Measurements from ENCODE around the gene ETS1. TPM values are rescaled to one million over a fixed set of nuclear protein-coding genes. Genes with fewer than 3 reads are reported as not detected.
A peak's percentile ranks its signal among the peaks of the same experiment; 100 is the strongest.

The ETS1 gene, protein sequence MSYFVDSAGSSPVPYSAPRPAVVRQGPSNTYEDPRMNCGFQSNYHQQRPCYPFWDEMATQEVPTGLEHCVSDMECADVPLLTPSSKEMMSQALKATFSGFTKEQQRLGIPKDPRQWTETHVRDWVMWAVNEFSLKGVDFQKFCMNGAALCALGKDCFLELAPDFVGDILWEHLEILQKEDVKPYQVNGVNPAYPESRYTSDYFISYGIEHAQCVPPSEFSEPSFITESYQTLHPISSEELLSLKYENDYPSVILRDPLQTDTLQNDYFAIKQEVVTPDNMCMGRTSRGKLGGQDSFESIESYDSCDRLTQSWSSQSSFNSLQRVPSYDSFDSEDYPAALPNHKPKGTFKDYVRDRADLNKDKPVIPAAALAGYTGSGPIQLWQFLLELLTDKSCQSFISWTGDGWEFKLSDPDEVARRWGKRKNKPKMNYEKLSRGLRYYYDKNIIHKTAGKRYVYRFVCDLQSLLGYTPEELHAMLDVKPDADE
- total RNA-seq (10 to 100 TPM; 38.3 to 60.6 (median 55.3) TPM), polyA plus RNA-seq (24.5 TPM)
- long read RNA-seq, donor 1, partial matches to known transcripts = 0 of 16 reads
- long read RNA-seq, donor 1, other reads (novel, unspliced or antisense) = 12 of 16 reads
- long read RNA-seq, donor 2, partial matches to known transcripts = 0 of 5 reads
- long read RNA-seq, donor 2, other reads (novel, unspliced or antisense) = 3 of 5 reads
- long read RNA-seq, donor 3, full-length matches to known transcripts = 5 of 19 reads
- long read RNA-seq, donor 3, partial matches to known transcripts = 1 of 19 reads
- long read RNA-seq, donor 3, other reads (novel, unspliced or antisense) = 13 of 19 reads
- long read RNA-seq, donor 4, transcript ETS1-201 (8 exons, 2,231 nt) = major isoform, 5 of 10 reads
- long read RNA-seq, donor 4, partial matches to known transcripts = 1 of 10 reads
- long read RNA-seq, donor 4, other reads (novel, unspliced or antisense) = 3 of 10 reads

DNA sequence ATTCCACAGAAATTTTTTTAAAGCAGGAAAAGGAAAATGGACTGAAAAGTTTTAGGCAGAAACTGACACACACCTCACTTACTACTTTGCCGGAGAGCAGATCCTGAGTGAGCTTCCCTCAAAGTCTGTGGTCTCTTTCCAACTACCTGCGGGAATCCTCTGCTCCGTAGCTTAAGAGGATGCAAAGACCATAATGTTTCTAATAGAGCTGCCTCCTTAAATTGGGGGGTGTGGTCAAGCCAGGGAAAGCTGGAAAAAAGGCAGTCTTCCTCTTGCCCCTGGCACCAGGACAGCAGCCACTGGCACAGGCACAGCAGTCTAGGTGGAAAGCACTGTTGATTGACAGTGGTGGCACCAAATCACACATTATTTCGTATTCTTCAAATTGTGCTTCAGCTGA, at the start of gene ETS1:
Gene ETS1, minus strand, starts transcription at position 144 of the 400 bp plus-strand sequence. CDS start 14,428 bp downstream, outside the sequence.
- H3K4me3 ChIP-seq (ENCODE audit: low read length) = peak within 1 kb of the TSS; percentile 70
- H3K4me1 ChIP-seq (ENCODE audit: control insufficient read depth, insufficient read depth, low read length) = peaks cover 7% of the 10 kb centered on the region
- H3K9me3 ChIP-seq (ENCODE audit: control insufficient read depth, low read length) = no peaks in the 10 kb centered on the region
- peak; percentile 29 to 69 (median 40) for DNase-seq
- intact Hi-C loops (cut with DNase I) = no loop called here
- H3K27me3 ChIP-seq (ENCODE audit: control insufficient read depth, insufficient read depth) = no peaks in the 10 kb centered on the region
- whole genome bisulfite sequencing = 28% methylated on average over 4 of the region's 4 CpGs
- ATAC-seq = peak; percentile 45 to 69
- H3K27ac ChIP-seq (ENCODE audit: low read length) = peak within 1 kb of the TSS; percentile 57

DNA sequence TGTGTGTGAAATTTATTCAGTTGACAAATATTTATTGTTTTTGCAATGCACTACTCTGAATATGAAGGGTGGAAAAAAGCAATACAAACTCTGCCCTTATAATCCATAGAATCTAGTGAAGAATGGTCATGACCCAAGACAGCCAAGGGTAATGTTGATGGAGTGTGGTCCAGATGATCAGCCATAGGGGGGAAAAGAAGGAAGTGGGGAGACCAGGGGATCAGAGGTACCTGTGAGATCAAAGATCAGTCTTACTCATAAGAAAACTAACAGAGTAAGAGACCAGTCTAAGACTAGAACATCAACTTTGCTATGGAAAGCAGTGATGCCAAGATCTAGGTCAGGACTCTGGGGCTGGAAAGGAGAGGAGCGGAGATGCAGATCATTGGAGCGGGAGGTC, 47.0 kb upstream of the ETS1 start:
- H3K4me3 ChIP-seq (ENCODE audit: low read length) = no peak overlapping the region
- 100% methylated on average over 2 of the region's 2 CpGs for WGBS
- no peak for DNase-seq
- no peaks in the 10 kb centered on the region for H3K9me3 ChIP-seq (ENCODE audit: control insufficient read depth, low read length)
- ATAC-seq = no peak
- no peak overlapping the region for H3K27ac ChIP-seq (ENCODE audit: low read length)
- no peaks in the 10 kb centered on the region for H3K4me1 ChIP-seq (ENCODE audit: control insufficient read depth, insufficient read depth, low read length)
- H3K27me3 ChIP-seq (ENCODE audit: control insufficient read depth, insufficient read depth) = no peaks in the 10 kb centered on the region
- intact Hi-C loops (cut with DNase I) = loop anchor here in 3 of 4 donors (5.0 to 10.0 kb wide), 4 partner anchors 198 to 462 kb away; no protein-coding TSS in a partner anchor

DNA sequence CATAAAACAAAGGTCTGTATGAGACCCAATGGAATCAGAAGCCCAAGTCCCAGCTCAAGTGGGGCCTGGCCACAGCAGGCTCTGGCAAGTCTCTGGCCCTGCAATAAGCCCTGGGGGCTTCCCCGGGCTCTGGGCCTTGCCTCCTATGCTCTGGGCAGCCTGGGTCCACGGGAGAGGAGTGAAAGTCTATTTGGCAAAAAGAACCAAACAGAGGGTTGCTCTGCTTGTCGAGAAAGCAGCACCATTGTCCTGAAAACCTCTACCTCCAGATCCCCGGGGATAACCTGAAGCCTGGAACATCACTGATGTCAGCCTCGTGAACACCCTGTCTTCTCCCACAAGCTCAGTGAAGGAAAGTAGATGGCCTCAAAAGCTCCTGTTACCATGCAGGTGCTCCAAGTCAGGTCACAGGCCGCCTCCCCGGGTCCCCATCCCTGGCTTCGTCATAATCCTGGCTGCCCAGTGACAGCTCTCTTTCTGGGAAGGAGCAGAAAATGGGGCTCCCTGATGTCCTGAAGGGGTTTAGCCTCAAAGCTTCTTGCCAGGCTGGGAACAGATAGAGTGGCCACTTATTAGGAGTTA, 46.1 kb upstream of the ETS1 start:
- H3K4me3 ChIP-seq (ENCODE audit: low read length) = no peak overlapping the region
- ATAC-seq = no peak
- no peak overlapping the region for H3K27ac ChIP-seq (ENCODE audit: low read length)
- 81% methylated on average over 8 of the region's 8 CpGs for WGBS
- H3K27me3 ChIP-seq (ENCODE audit: control insufficient read depth, insufficient read depth) = no peaks in the 10 kb centered on the region
- no peak for DNase-seq
- intact Hi-C loops (cut with DNase I) = loop anchor here in 3 of 4 donors (5.0 to 10.0 kb wide), 4 partner anchors 199 to 461 kb away; no protein-coding TSS in a partner anchor
- no peaks in the 10 kb centered on the region for H3K9me3 ChIP-seq (ENCODE audit: control insufficient read depth, low read length)
- H3K4me1 ChIP-seq (ENCODE audit: control insufficient read depth, insufficient read depth, low read length) = no peaks in the 10 kb centered on the region

DNA sequence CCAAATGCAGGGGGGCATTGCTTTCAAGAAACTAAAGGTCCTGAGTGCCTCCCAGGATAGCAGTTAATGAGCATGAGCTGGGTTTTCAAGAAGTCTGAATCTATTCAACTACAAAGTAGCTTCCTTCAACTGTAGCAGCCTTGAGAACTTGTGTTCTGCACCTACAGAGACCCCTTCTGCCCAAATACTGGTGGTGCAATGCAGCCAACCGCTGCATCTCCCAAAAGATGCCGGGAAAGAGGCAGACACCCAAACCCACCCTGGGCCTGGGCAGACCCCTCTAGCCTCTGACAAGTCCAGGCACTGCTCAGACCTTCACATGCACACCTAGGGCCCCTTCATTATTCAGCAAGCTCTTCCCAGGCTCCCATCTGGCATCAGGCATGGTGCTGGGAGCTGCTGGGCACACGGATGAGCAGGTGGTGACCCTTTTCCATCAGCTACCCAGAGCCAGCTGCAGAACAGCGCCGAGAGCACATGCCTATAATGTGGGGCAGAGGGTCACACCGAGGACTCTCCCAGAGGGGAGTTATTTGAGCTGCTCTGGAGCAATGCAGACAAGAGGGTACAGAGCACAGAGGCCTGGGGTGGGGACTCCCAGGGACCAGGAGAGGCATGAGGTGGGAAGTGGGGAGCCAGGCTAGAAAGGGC, 44.9 kb upstream of the ETS1 start:
- Histone ChIP-seq H3K9me3 (ENCODE audit: control insufficient read depth, low read length) (no peaks in the 10 kb centered on the region), H3K4me3 (ENCODE audit: low read length) (no peak overlapping the region), H3K27ac (ENCODE audit: low read length) (no peak overlapping the region), H3K4me1 (ENCODE audit: control insufficient read depth, insufficient read depth, low read length) (peaks cover 2% of the 10 kb centered on the region), H3K27me3 (ENCODE audit: control insufficient read depth, insufficient read depth) (no peaks in the 10 kb centered on the region)
- peak; percentile 52 for ATAC-seq
- intact Hi-C loops (cut with DNase I) = loop anchor here in 3 of 4 donors (5.0 to 10.0 kb wide), 4 partner anchors 200 to 460 kb away; no protein-coding TSS in a partner anchor
- DNase-seq = peak in 1 of 3 donors; percentile 55
- WGBS = 45% methylated on average over 6 of the region's 6 CpGs

DNA sequence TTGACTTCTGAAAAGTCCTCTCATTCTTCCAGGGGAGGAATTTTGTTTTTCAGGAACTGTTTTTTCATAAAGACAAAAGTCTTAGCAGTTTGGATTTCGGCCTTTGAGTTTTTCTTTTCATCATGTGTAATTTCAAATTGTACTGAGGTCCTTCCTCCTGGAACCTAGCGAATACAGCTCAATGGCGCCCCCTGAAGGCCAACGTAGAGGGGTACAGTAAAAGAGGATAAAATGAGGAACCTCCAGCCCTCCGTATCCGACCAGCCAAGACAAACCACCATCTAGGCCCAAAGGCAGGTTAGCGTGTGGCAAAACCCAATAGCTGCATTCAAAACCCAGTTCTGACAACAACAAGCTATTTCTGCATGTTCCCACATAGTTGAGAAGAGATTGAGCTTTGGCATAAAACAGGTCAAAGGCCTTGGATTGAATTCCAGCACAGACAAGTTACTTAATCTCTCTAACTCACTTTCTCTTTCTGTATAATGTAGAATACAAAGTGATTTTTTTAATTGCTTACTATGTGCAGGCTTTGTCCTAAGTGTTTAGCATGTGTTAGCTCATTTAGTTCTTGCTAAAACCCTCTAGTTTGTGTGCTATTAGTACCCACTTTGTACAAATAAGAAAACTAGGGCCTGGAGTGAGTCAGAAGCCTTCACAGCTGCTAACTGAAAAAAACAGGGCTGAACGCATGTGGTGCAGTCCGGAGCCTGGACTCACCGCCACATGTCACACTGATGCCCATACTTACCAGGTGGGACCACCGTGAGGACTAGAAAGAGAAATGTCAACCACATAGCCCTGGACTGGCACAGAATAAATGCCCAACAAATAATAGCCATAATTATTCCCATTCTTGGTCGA, 43.2 kb upstream of the ETS1 start:
- Histone ChIP-seq H3K27me3 (ENCODE audit: control insufficient read depth, insufficient read depth) (no peaks in the 10 kb centered on the region), H3K4me1 (ENCODE audit: control insufficient read depth, insufficient read depth, low read length) (peaks cover 2% of the 10 kb centered on the region), H3K27ac (ENCODE audit: low read length) (no peak overlapping the region), H3K4me3 (ENCODE audit: low read length) (no peak overlapping the region), H3K9me3 (ENCODE audit: control insufficient read depth, low read length) (no peaks in the 10 kb centered on the region)
- ATAC-seq (peak; percentile 76 to 88), DNase-seq (peak; percentile 90 to 93 (median 93))
- intact Hi-C loops (cut with DNase I) = loop anchor here in 3 of 4 donors (2.0 to 10.0 kb wide), 5 partner anchors 202 to 458 kb away; no protein-coding TSS in a partner anchor
- 37% methylated on average over 12 of the region's 12 CpGs for WGBS

DNA sequence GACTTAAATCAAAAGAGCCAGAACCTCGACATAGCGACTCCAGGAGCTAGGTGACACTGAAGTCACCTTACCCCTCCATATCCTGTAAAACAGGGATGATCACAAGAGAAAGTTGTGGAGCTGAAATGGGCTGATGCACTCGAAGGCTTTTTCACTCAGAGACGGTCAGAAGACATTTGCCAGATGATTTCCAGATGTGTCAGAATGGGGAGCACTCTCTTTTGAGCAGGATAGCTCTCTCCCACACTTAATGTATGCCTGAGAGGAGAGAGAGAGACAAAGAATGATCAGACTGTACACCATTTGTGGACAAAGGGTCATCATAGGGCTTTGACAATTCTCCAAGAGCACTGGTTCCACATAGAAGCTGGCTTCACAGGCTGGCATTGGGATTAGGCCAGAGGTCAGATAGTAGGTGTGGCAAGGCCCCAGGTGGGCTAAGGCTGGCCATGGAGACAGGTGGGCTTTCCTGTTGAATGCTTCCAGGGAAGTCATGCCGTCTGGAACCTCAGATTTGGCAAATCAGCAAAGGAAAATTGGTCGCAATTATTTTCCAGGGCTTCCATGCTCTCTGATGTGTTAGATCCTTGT, 42.3 kb upstream of the ETS1 start:
- intact Hi-C loops (cut with DNase I) = loop anchor here (2.0 to 10.0 kb wide), 7 partner anchors 75 to 457 kb away; no protein-coding TSS in a partner anchor
- ATAC-seq (no peak), DNase-seq (no peak)
- H3K27me3 ChIP-seq (ENCODE audit: control insufficient read depth, insufficient read depth) = no peaks in the 10 kb centered on the region
- no peak overlapping the region for H3K27ac ChIP-seq (ENCODE audit: low read length)
- H3K4me3 ChIP-seq (ENCODE audit: low read length) = no peak overlapping the region
- no peaks in the 10 kb centered on the region for H3K9me3 ChIP-seq (ENCODE audit: control insufficient read depth, low read length)
- peaks cover 2% of the 10 kb centered on the region for H3K4me1 ChIP-seq (ENCODE audit: control insufficient read depth, insufficient read depth, low read length)
- 66% methylated on average over 6 of the region's 6 CpGs for WGBS

DNA sequence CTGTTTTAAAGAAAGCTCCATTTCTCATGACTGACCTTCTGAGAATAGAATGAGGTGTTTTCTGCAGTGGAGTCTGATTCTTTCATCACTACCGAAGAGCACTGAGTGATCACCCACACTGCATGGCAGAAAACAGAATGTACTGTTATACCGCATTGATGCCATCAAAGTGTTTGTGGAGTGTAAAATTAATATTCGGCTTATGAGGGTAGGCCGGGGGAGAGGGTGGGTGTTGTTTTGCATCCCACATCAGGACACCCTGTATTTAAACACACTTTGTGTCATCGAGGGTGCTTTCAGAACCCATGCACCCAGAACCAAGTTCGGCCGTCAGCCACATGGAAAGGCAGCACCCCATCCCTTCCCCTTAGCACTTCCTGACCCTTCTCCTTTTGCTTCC, 41.3 kb upstream of the ETS1 start:
- Histone ChIP-seq H3K27me3 (ENCODE audit: control insufficient read depth, insufficient read depth) (no peaks in the 10 kb centered on the region), H3K9me3 (ENCODE audit: control insufficient read depth, low read length) (no peaks in the 10 kb centered on the region), H3K4me3 (ENCODE audit: low read length) (no peak overlapping the region), H3K27ac (ENCODE audit: low read length) (no peak overlapping the region), H3K4me1 (ENCODE audit: control insufficient read depth, insufficient read depth, low read length) (peaks cover 2% of the 10 kb centered on the region)
- WGBS = 84% methylated on average over 7 of the region's 7 CpGs
- DNase-seq = no peak
- intact Hi-C loops (cut with DNase I) = loop anchor here in 3 of 4 donors (2.0 to 10.0 kb wide), 4 partner anchors 74 to 456 kb away; no protein-coding TSS in a partner anchor
- no peak for ATAC-seq

DNA sequence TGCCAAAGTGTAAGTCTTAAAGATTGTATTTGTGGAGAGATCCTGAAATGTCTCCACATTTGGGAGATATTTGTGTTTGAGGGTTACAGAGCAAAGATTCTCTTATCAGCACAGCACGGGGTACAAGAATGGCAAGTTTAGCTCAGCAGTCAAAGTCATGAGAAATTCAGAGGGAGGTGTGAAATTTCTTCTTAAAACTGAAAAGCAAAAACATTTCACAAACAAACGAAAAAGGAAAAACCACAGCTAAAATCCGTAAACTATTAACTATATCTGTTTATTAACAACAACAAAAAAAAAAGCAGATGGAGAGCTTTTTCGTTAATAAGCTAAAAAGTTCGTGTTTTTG, 40.9 kb upstream of the ETS1 start:
- Histone ChIP-seq H3K9me3 (ENCODE audit: control insufficient read depth, low read length) (no peaks in the 10 kb centered on the region), H3K27me3 (ENCODE audit: control insufficient read depth, insufficient read depth) (no peaks in the 10 kb centered on the region), H3K4me1 (ENCODE audit: control insufficient read depth, insufficient read depth, low read length) (peaks cover 2% of the 10 kb centered on the region), H3K27ac (ENCODE audit: low read length) (no peak overlapping the region), H3K4me3 (ENCODE audit: low read length) (no peak overlapping the region)
- WGBS = 91% methylated on average over 5 of the region's 5 CpGs
- intact Hi-C loops (cut with DNase I) = loop anchor here in 3 of 4 donors (2.0 to 10.0 kb wide), 4 partner anchors 73 to 456 kb away; no protein-coding TSS in a partner anchor
- DNase-seq (no peak), ATAC-seq (no peak)

DNA sequence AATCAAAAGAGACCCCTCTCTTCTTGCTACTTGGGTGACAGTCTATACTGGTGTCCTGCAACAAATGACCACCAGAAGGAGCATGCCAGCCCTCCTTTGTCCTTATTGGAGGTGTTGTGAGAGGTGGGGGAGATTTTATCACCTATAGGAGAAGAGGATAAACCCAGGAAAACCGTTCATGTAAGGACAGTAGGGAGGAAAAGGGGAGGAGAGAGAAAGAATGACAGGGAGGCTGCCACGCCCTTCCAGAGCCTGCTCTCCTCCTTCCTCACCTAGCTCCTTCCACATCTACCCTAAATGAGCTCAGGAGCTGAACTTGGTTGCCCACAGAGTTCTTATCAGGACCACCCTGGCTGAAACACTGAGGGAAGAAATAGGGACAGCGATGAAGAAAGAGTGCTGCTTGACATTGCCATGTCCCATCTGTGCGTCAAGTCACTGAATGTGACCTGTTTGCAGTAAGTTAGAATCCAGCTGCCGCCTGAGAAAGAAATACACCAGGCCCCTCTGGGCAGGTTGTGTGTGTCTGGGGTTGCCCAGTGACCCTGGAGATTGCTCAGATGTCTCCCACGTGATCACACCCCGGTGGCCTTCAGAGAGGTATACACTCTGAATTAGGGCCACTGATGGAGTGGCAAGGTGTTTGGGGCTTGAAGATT, 40.4 kb upstream of the ETS1 start:
- no peak for ATAC-seq
- DNase-seq = peak in 1 of 3 donors; percentile 37
- no peaks in the 10 kb centered on the region for H3K27me3 ChIP-seq (ENCODE audit: control insufficient read depth, insufficient read depth)
- peaks cover 2% of the 10 kb centered on the region for H3K4me1 ChIP-seq (ENCODE audit: control insufficient read depth, insufficient read depth, low read length)
- H3K9me3 ChIP-seq (ENCODE audit: control insufficient read depth, low read length) = no peaks in the 10 kb centered on the region
- 85% methylated on average over 7 of the region's 7 CpGs for WGBS
- H3K4me3 ChIP-seq (ENCODE audit: low read length) = no peak overlapping the region
- H3K27ac ChIP-seq (ENCODE audit: low read length) = no peak overlapping the region
- intact Hi-C loops (cut with DNase I) = loop anchor here in 3 of 4 donors (2.0 to 10.0 kb wide), 4 partner anchors 73 to 455 kb away; no protein-coding TSS in a partner anchor

All from right cardiac atrium (tissue), 5 donors.